Stimulated activated CD8-positive, alpha-beta memory T cell treated with anti-CD3 and anti-CD28 coated beads, Interleukin-4, amount 100 ng/mL, for 24 hours (primary cell): Measurements from ENCODE around the gene KAT2A.

Experiments
- DNase-seq: peaks from one replicate; pipeline ENCODE4 v3.0.0-alpha.2; 2020; ENCODE audit warnings: low read depth

The KAT2A gene

DNA sequence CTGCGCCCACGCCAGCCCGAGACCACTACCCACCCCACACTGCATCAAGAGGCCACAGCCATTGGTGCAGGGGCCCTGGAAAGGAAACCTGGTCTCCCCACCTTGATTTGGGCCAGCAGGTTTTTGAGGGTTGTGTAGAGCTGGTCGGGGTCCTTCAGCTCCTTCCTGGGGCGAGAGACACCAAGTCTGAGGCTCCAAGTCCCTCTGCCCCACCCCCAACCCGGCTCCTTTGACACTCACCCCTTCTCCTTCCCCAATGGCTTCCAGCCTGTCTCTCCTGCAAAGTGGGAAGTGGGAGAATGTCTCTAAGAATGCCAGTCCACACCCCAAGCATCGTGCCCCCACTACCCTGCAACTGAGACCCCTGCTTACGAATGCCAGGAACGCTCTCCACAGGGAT is 7.0 kb downstream of the KAT2A start:
- no peak for DNase-seq

DNA sequence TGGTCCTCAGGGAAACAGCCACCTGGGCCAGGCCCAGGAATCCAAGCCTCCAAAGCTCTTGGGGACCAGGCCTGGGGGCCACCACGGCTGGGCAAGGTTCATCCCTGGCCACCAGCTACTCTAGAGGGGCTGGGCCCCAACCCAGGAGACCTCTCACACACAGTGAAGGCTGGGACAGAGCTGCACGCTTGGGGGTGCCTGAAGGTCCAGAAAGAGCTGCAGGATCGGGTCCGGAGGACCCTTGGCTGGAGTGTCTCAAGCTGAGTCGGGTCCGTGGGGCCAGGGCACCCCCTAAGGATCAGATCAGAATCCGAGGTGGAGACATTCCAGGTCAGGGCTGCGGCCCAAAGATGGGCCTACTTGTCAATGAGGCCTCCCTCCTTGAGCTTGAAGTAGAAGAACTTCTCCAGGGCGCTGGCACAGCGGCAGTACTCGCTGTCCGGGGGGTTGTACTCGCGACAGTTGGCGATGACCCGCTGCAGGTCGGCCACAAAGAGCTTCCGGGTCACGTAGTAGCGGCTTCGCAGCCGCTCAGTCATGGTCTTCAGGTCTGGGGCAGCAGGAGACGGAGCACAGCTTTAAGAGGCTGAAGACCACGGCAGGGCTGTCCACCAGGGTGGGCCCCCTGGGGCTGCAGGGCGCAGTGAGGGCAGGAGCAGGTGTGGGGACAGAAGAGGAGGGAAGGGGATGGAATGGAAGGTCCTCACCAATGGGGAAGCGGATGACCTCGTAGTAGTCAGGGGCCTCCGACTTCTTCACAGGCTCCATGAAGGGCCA is 7.7 kb downstream of the KAT2A start:
- DNase-seq = no peak

DNA sequence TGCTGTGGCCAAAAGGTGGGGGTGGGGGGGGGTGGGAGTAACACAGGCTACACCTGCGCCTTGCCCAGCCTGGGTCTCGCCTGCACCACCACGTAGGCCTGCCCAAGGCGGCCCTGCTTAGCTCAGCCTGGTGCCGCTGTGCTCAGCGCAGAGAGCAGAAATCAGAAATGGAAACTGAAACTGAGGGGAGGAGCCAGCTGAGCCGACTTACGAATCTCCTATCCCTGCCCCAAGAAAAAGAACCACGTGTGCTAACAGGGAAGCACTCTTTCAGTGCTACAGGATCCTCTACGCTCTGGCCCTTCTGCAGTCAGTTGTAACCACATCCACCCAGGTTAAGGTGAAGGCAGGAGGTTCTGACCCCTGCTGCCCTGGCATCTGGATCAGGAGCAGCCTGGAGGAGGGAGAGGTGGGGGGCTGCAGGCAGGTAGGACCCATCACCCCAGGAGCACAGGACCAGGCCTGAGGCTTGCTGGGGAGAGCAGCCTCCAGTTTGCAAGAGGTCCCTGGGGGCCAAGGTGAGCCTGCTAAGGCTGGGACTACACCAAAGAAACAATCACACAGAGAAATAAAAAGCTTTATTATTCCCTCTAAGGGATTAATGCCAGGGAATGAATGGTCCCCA is 8.5 kb downstream of the KAT2A start, which contains the start of gene DHX58:
Gene DHX58, minus strand, starts transcription at position 163 of the 625 bp plus-strand sequence. CDS start 822 bp downstream, outside the sequence.
- peak; percentile 60 for DNase-seq

DNA sequence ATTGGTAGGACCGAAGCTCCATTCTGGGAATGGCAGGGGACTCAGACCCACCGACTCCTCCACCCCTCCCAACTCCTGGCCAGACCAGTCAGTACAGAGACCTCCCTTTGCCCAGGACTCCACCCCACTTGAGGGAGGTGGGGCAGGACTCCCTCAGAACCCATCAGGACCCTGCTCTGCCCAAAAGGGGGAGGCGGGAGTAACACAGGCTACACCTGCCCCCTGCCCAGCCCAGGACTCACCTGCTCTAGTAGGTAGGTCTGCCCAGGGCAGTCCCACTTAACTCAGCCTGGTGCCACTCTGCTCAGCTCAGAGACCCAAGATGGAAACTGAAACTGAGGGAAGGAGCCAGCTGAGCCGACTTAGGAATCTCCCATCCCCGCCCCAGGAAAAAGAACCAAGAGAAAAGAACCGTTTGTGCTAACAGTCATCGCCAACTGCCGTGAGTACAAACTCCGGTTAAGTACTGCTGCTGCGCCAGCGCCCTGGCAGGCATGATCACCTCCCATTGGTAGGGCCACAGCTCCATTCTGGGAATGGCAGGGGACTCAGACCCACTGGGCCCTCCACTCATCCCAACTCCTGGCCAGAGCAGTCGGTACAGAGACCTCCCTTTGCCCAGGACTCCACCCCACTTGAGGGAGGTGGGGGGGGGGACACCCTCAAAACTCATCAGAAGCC is 9.2 kb downstream of the KAT2A start:
- no peak for DNase-seq

DNA sequence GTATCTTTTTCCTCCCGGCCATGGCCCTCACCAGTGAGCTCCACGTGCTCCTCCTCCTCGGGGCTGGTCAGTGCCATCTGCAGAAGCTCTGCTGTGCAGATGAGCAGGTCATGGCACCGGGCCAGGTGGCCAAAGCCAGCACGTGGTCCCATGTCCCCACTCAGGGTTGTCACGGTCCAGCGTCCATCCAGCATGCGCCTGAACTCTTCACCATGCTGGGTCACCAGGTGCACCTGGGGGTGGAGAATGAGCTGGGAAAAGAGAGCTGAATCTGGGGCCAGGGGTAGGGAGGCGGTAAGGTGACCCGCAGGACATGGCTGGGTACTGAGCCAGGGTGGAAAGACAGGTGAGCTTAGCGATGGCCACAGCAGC is 9.9 kb downstream of the KAT2A start:
- DNase-seq = no peak

DNA sequence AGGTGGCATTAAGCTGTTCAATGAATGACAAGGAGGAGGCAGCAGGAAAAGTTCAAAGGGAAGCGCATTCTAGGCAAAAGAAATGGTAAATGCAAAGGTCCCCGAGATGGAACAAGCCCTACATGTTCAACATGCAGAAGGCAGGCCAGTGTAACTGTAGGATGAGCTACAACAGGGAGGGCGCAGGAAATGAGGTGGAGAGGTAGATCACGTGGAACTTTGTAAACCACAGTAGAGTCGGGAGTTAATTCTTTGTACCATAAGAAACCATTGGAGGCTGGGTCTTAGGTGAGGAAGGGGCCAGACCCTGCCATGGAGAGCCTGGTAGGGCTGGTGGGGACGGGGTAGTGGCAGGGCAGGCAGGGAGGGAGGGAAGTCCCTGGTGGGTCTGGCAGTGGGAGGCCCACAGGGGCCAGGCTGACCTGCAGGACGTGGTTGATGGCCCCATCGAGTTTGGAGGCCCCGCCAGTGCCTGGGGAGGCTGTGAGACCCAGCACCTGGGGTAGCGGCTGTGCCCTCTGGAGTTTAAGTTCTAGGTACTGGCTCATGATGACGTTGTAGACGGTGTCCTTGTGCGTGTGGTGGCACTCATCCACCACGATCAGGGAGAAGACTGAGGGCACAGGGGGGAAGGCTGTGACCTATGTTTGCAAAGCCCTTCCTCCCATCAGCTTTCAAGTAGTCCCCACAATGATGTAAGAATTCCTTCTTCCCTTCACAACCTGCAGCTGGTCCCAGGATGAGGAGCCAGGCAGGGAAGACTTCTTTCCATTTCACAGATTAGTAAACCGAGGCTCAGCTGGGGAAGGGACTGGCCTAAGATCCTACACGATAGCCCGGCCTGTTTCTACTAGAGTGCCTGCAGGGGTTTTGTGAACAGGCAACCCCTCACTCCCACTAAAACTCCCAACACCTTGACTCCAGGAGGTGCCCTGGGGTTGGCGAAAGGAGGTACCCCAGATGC is 10.6 kb downstream of the KAT2A start:
- DNase-seq = no peak

DNA sequence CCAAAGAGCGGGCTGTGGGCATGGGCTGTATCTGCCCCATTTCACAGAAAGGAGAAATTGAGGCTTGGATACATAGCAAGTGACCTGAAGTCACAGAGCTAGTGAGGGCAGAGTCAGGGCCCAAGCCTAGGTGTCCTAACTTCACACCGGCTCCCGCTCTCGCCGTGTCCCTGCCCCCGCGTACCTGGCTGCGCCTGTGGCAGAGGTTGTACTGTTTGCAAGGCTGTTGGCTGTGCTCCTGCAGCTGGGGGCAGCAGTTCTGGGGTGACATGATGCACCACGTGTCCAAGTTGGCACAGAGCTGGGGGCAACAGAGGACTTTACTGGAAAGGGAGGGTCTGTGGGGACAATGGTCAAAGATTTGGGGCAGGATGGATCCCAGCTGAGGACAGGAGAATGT is 12.1 kb downstream of the KAT2A start:
- DNase-seq = no peak

DNA sequence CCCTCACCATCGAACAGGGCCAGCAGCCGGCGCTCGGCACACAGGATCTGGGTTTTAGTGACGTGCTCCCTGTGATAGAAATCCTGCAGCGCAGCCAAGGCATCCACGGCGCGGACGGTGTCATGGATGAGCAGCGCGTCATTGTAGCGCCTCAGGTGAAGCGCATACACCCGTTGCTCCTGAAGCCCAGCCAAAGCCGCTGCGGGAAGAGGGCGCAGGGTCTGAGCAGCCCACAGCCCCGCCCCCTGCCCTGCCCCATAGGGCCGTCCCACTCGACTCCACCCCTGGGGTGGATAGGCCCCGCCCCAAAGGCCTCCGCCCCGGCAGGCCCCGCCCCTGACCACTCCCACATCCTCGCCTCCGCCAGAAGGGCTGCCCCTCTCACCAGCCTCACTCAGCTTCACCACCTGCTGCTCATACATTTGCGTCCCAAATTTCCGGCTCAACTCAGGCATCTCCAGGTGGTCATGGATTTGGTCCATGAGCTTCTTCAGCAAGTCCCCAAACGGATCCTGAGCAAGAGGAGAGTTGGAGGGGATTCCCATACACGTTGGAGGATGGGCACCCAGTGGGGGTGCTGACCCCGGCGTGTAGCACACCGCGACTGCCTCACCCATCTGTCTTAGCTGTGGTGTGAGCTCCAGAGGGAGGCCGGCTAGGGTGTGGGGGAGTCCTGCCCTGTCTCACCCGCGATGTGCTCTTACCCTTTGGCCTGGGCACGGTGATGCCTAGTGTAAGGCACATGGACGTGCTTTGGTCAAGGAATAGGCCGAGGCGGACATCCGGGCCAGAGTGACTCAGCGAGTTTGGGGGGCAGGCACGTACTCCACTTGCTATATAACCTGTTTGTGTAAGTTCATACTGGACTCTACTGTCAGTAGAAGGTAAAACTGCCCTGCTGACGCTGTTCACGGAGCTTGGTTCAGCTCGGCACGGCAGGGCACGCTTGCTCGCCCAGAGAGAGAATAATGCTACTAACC is 13.3 kb downstream of the KAT2A start:
- DNase-seq = peak; percentile 89

DNA sequence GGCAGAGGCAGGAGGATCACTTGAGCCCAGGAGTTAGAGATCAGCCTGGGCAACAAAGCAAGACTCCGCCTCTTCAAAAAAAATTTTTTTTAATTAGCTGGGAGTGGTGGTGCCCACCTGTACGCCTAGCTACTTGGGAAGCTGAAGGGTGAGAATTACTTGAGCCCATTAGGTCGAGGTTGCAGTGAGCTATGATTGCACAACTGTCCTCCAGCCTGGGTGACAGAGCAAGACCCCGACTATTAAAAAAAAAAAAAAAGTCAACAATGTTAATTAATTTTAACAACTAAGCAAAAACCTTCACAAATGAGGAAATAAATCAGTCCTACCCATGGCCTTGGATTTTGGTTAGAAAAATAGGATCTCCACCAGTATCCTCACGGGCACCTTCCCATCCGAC is 14.0 kb downstream of the KAT2A start:
- DNase-seq = no peak

DNA sequence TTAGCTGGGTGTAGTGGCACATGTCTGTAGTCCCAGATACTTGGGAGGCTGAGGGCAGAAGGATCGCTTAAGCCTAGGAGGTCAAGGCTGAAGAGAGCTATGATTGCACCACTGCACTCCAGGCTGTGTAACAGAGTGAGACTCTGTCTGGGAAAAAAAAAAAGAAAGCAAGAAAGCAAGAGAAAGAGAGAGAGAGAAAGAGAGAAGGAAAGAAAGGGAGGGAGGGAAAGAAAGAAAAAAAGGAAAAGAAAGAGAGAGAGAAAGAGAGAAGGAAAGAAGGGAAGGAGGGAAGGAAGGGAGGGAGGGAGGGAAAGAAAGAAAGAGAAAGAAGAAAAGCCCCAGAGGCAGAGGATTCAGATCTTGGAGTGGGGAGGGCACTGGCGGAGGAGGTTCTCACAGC is 15.2 kb downstream of the KAT2A start:
- no peak for DNase-seq

DNA sequence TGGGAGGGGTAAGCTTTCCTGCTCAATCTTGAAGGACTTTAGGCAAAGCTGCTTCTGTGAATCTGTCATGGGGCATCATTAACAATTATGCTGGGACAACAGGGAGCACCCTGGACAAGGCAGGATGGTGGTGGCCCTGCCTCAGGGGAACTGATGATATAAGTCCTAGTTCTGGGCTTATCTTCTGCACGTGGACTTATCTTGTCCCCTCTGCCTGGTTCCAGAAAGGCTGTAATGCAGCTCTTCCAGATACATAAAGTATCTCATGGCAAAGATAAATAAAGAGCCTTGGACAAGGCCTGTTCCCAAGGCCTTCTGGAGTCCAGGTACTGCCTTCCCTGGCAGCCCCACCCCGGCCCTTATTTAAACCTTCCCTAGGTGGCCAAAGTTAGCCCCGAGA is 16.9 kb downstream of the KAT2A start:
- DNase-seq = no peak

DNA sequence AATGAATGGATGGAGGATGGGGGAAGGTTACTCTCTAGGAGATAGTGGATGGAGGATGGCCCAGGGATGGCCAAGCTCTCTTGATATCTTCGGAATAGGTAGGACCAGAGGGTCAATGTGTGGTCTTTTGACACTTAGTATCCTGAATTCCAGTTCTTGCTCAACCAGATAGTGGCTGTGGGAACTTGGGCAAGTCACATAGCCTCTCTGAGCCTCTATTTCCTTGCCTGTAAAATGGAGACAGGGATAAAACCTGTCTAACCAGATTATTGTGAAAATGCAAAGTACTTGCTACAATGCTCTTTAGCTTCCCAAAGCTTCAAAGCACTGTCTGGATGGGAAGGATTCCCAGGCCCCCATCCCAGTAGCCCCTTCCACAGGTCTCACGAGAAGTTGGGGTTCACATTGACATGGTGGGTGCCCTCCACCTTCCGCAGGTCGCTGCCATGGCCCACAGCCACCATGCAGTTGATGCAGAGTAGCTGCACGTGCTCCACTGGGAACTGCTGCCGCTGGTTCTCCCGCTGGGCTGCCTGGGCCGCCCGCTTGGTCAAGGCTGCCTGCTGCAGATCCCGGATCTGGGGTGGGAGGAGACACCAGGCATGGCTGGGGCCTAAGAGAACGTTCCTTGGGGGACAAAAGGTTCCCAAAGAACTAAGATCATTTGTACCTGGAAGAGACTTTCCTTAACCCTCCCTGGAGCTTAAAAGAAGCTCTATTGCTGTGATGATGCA is 17.8 kb downstream of the KAT2A start:
- no peak for DNase-seq

DNA sequence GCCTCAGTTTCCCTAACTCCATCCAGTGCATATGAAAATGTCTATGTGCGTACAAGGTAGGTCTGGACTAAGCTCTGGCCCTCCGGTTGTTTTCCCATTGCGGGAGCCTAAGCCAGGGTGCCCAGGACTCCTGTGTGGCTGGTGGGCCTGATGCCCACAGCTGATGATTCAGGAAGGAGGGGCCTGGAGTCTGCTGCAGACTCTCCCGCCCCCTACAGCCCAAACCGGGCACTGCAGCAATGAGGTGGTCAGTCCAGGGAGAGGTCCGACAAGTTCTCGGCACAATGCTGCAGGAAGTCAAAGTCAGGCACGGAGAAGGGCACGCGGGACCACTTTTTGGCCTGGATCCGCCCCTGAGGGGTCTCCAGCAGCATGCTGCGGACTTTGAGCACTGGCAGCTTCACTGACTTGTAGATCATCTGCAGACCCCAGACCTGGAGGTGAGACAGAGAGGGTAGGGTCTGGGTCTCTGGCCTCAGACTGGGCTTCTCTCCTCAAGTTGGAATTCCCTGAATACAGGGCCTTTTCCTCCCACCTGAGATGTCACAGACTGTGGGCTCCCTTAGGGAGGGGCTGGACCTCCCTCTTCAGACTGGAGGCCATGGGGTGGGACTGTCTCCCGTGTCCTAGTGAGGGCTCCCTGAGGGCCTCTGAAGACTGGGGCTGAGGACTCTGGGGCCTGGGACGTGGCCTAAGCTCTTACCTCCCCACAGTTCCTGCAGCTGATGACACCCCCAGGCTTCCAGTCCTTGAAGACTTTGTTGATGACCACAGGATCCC is 19.5 kb downstream of the KAT2A start:
- peak; percentile 55 for DNase-seq

DNA sequence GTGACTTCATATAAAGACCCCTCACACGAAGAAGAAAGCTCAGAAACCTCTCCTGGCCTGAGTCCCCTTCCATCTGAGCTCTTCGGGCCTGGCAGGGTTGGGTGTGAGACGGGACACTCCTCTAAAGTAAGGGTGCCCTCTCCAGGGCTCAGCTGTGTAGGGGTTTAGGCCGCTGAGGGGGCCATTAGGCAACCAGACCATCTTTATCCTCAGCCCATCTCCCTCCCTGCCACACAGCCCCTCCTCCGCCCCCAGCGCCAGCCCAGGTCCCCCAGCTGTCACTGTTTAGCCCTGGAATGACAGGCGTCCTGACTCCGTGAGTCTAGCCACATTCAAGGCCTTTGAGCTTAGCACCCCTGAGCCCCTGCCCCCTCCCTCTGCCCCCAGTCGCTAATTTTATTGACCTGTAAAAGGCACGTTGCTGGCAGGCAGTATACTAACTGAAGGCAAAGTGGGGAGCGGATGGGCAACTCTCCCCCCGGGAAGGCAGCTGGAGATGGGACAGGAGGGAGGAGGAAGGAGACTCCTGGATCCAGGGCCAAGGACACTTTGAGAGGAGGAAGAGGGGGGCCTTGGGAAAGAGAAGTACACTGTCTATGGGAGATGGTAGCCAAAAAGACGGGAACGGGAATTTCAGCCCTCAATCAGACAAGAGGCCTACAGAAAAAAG is 22.3 kb downstream of the KAT2A start:
- DNase-seq = no peak

DNA sequence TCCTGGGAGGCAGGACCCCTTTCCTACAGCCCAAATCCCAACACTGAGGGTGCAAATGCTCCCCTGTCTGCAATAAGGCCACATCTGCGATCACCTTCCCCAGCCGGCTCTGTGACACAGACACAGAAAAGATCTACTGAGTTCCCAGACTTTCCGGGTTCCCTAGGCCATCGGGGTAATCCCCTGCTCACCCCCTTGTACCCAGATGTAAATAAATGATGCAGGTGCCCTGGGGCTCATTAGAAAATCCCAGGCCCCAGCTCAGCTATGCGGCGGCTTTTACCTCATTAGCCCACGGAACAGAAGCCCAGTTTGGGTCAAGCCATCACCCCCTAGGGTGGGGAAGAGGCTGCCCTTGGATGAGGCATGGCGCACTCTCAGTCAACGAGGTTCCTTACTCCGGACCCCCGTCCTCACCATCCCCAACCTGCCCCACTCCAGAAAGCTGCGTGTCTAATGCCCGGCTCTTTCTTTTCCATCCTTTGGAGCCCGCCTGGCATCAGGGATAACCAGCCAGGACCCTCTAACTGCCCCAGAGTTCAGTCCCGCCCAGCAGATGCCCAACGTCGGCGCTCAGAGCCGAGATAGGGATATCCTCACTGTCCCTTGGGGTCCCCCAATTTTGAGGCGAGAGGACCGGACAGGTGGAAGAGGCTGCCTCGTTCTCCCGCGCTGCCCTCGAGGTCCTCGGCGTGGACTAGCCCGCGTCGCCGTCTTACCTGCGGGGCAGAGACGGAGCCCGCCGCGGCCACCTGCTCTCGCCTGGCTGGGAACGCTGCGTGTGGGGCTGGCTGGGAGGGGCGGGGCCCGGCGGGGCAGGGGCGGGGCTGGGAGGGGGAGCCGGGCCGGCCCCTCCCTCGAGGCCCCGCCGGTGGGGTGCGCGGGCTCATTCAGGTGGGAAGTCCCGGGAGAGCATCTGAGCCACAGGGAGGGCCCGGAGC is 23.2 kb downstream of the KAT2A start, which contains the start of gene ZNF385C:
Gene ZNF385C, minus strand, starts transcription at position 783 of the 941 bp plus-strand sequence. CDS start 35,417 bp downstream, outside the sequence.
- DNase-seq = peak; percentile 29

DNA sequence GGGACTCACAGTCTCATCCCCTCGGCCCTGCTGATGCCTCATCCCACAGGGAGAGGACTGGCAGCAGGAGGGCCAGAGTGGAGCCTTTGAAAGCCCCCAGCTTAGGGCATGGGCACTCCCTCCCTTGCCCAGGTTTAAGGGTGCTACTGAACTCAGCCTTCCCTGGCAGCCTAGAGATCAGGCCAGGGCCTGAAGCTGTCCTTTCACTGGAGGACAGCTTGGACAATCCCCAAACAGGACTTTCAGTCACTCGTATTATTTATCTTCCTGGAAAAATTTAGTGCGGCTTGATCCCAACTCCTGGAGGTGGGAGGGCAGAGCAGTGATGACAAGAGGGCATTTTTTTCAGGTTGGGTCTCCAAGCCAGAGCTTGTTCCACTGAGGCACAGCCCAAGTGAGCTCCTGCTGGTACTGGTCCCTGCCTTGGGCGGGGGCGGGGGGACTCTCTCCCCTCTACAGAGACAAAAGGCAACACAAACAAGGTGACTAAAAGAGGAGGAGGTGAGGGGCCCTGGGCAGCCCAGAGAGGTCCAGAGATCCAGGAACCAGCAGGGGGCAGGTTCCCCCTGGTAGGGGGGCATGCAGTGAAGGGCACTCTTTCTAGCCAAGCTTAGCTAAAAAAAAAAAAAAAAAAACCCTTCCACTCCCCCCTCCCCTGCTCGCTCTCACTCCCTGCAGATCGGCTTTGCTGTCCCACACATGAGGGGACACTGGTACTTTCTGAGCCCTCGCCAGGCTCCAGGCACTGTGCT is 24.6 kb downstream of the KAT2A start:
- no peak for DNase-seq
